Loucy (cell line): ENCODE results near the gene MIF4GD.

Source experiments
- H2AFZ ChIP-seq: fragments of 200-600 bp; sonication (generic); 2 replicates; pipeline ENCODE4 v1.6.0; 2016; ENCODE audit warnings: antibody characterized with exemption, mild to moderate bottlenecking, low read length, moderate library complexity
- H3F3A ChIP-seq: fragments of 200-600 bp; 2 replicates; pipeline ENCODE4 v1.6.0; 2016; ENCODE audit warnings: antibody characterized with exemption, low read depth, mild to moderate bottlenecking
- H3K27me3 ChIP-seq: fragments of 200-600 bp; sonication (generic); 2 replicates; pipeline ENCODE4 v1.6.1; 2014; ENCODE audit warnings: low read length, mild to moderate bottlenecking; ENCODE audit not compliant: insufficient read depth, poor library complexity, severe bottlenecking
- H3K36me3 ChIP-seq: fragments of 200-600 bp; sonication (generic); 2 replicates; pipeline ENCODE4 v1.6.1; 2016; ENCODE audit warnings: low read length; ENCODE audit not compliant: insufficient read depth
- H3K4me1 ChIP-seq: fragments of 200-600 bp; sonication (generic); 2 replicates; pipeline ENCODE4 v1.5.1; 2014; ENCODE audit warnings: low read length, mild to moderate bottlenecking; ENCODE audit not compliant: insufficient read depth, poor library complexity, severe bottlenecking
- H3K4me2 ChIP-seq: fragments of 200-600 bp; sonication (generic); 2 replicates; pipeline ENCODE4 v1.6.0; 2014; ENCODE audit warnings: antibody characterized with exemption, low read length, low read depth, mild to moderate bottlenecking; ENCODE audit not compliant: poor library complexity, severe bottlenecking
- H3K4me3 ChIP-seq: fragments of 200-600 bp; sonication (generic); 2 replicates; pipeline ENCODE4 v1.5.1; 2014; ENCODE audit warnings: low read length, mild to moderate bottlenecking, mixed read lengths; ENCODE audit not compliant: poor library complexity, severe bottlenecking
- H3K79me2 ChIP-seq: fragments of 200-600 bp; sonication (generic); 2 replicates; pipeline ENCODE4 v1.6.1; 2014; ENCODE audit warnings: low read length; ENCODE audit not compliant: insufficient read depth
- H3K9ac ChIP-seq: fragments of 200-600 bp; sonication (generic); 2 replicates; pipeline ENCODE4 v1.6.0; 2014; ENCODE audit warnings: mild to moderate bottlenecking, low read depth, low read length, moderate library complexity; ENCODE audit not compliant: poor library complexity, severe bottlenecking
- H3K9me2 ChIP-seq: fragments of 200-600 bp; sonication (generic); replicated peaks from 2 replicates; pipeline ENCODE4 v1.6.1; 2016; ENCODE audit warnings: low read depth, low read length, mixed read lengths
- H3K9me3 ChIP-seq: fragments of 200-600 bp; sonication (generic); 2 replicates; pipeline ENCODE4 v1.6.1; 2014; ENCODE audit warnings: mild to moderate bottlenecking, antibody characterized with exemption, low read length, low read depth; ENCODE audit not compliant: insufficient read depth
- H4K20me1 ChIP-seq: fragments of 200-600 bp; sonication (generic); 2 replicates; pipeline ENCODE4 v1.6.0; 2014; ENCODE audit warnings: antibody characterized with exemption, low read length, mild to moderate bottlenecking; ENCODE audit not compliant: insufficient read depth, poor library complexity, severe bottlenecking
- EZH2phosphoT487 ChIP-seq: fragments of 200-600 bp; IDR thresholded peaks from 2 replicates; pipeline ENCODE4 v1.6.1; 2018; ENCODE audit warnings: antibody characterized with exemption, mild to moderate bottlenecking, moderate library complexity, borderline replicate concordance
- TF ChIP-seq, protein P1 (sequence below): fragments of 200-600 bp; sonication (generic); conservative IDR thresholded peaks from 2 replicates; pipeline ENCODE4 v1.5.1; 2014; ENCODE audit warnings: mild to moderate bottlenecking, antibody characterized with exemption, low read length

The MIF4GD gene

DNA sequence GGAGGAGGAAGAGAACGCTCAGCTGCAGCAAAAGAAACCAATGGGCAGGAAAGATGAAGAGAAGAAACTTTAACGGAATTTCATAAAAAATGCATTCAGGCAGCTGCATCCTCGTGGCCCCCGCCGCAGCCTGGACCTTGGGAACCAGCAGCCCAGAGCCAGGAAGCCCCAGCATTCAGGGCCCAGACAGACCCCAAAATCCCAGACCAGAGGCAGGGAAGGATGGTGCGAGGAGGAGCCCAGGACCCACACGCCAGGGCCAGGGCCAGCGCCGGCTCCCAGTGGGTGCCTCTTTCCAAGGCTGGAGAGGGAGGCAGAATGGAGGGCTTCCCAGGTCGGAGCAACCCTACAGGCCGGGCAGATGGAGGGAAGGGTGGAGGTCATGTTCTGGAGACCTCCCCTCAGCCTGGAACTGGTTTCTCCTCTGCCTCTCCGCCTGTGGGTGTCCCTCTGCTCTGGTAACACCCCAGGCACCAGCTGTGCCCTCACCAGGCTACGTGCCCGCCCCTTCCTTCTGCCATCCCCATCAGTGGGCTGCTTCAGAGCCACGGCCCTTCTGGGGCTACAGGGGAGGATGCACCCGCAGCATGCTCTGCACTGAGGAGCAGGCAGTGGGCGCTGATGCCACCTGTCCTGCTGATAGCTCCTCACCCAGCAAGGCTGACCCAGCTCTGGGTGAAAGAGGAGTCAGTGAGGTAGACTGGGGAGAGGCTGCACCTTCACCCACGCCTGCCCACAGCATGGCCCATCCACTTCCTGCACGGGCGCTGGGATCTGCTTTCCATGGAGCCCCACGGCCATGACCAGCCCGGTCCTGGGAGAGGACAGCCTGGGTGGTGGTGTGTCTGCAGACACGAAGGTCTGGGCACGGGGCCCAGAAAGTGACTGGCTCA, 1.2 kb upstream of the MIF4GD start:
- Histone ChIP-seq H4K20me1 (no peaks in the 10 kb centered on the region), H3K9me2 (no peaks in the 10 kb centered on the region), H3K27me3 (no peaks in the 10 kb centered on the region), H2AFZ (peak overlapping the region; percentile 91; the same call in 1 of the 2 replicates), H3K4me2 (peak overlapping the region; percentile 90), H3K79me2 (peaks cover 34% of the 10 kb centered on the region; the same call in 1 of the 2 replicates), H3K4me3 (peak overlapping the region; percentile 87), H3K9ac (peak overlapping the region; percentile 87), H3K36me3 (peaks cover 3% of the 10 kb centered on the region; the same call in 1 of the 2 replicates), H3F3A (no peaks in the 10 kb centered on the region), H3K4me1 (peaks cover 26% of the 10 kb centered on the region), H3K9me3 (no peaks in the 10 kb centered on the region)
- TF ChIP-seq, protein P1, sequence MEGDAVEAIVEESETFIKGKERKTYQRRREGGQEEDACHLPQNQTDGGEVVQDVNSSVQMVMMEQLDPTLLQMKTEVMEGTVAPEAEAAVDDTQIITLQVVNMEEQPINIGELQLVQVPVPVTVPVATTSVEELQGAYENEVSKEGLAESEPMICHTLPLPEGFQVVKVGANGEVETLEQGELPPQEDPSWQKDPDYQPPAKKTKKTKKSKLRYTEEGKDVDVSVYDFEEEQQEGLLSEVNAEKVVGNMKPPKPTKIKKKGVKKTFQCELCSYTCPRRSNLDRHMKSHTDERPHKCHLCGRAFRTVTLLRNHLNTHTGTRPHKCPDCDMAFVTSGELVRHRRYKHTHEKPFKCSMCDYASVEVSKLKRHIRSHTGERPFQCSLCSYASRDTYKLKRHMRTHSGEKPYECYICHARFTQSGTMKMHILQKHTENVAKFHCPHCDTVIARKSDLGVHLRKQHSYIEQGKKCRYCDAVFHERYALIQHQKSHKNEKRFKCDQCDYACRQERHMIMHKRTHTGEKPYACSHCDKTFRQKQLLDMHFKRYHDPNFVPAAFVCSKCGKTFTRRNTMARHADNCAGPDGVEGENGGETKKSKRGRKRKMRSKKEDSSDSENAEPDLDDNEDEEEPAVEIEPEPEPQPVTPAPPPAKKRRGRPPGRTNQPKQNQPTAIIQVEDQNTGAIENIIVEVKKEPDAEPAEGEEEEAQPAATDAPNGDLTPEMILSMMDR: 0 out of 2 replicates have a peak, but pooled peaks have one; percentile 15
- no peak for TF ChIP-seq EZH2phosphoT487

DNA sequence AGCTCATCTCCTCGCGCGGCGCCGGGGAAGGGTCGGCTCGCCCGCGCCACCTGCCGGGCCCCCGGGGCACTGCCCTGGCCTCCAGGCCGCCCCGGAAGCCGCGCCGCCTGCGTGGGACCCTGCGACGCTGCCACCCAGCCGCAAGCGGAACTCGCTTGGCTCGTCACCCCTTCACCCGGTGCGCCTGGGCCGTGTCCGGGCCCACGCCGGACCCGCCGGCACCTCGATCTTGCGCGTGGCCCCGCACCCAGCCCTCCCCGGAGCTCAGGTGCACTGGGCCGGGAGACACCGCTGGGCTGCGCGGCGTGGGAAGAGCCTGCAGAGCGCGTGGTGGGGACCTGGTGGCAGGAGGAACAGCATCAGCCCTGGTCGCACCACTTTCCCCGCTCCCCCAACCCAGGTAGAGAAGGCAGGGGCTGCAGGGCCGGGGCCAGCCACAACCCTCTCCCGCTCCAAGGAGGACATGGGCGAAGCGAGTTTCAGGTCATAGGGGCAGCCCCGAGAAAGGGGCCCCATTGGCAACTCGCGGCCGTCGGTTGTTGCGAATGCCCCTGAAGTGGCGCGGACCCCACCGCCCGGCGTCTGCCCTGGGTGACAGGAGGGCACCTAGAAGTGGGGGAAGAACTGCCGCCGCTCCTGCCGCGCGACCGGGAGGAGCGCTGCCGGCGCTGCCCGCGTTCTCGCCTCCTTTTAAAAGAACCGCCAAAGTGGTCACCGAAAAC, 363 bp upstream of the MIF4GD start:
- Histone ChIP-seq H4K20me1 (no peaks in the 10 kb centered on the region), H3K36me3 (peaks cover 7% of the 10 kb centered on the region; the same call in 1 of the 2 replicates), H3K4me2 (peak overlapping the region; percentile 90), H3K27me3 (no peaks in the 10 kb centered on the region), H3K4me1 (peaks cover 26% of the 10 kb centered on the region), H3F3A (no peaks in the 10 kb centered on the region), H3K9me3 (no peaks in the 10 kb centered on the region), H3K4me3 (peak overlapping the region; percentile 87), H3K9me2 (no peaks in the 10 kb centered on the region), H2AFZ (peak overlapping the region; percentile 91), H3K79me2 (peaks cover 34% of the 10 kb centered on the region; the same call in 1 of the 2 replicates), H3K9ac (peak overlapping the region; percentile 87)
- TF ChIP-seq EZH2phosphoT487: no peak
- TF ChIP-seq, protein P1: peak; percentile 49

DNA sequence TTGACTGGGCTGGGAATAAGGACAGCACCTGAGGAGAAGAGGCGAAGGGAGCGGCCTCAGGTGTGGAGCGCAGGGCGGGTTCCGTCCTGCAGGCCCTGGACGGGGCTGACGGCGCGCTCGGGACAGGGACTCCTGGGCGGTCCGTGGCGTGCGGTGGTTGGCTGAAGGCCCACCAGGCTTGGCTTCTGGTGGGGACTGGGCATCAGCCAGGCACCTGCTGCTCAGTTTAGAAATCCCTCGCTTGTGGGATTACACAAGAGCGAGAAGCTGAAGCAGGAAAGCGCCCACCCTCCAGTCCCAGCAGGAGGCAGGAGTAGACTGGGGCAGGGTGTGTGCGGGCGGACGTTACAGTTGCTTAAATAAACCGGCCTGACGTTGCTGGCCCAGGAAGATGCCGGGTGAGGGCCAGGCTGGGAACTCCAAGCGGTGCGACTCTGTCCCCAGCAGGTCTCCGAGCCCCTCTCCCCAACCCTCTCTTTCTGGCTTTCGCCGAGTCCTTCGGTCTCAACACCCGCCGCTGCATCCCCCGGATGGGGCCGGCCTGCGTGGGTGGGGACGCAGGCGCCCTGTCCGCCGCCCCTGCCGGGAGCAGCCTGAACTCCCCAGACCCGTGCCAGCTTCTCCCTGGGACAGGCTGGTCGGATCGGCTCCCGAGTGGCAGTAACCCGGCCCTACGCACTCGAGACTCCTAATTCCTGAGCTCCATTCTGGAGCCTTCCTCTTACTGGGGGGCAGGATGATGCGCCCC, 639 bp downstream of the MIF4GD start:
- Histone ChIP-seq H3K9me3 (no peaks in the 10 kb centered on the region), H3K4me2 (peak overlapping the region; percentile 91), H3K36me3 (peaks cover 18% of the 10 kb centered on the region; the same call in 1 of the 2 replicates), H3K27me3 (no peaks in the 10 kb centered on the region), H3K79me2 (peaks cover 34% of the 10 kb centered on the region; the same call in 1 of the 2 replicates), H3K9ac (peak overlapping the region; percentile 85), H3K4me3 (peak overlapping the region; percentile 87), H2AFZ (peak overlapping the region; percentile 88), H3K9me2 (no peaks in the 10 kb centered on the region), H3K4me1 (peaks cover 26% of the 10 kb centered on the region), H4K20me1 (no peaks in the 10 kb centered on the region), H3F3A (no peaks in the 10 kb centered on the region)
- TF ChIP-seq, protein P1: peak; percentile 50
- no peak for TF ChIP-seq EZH2phosphoT487
